ENCODE results near the gene SF3A2.

SF3A2 gene

DNA sequence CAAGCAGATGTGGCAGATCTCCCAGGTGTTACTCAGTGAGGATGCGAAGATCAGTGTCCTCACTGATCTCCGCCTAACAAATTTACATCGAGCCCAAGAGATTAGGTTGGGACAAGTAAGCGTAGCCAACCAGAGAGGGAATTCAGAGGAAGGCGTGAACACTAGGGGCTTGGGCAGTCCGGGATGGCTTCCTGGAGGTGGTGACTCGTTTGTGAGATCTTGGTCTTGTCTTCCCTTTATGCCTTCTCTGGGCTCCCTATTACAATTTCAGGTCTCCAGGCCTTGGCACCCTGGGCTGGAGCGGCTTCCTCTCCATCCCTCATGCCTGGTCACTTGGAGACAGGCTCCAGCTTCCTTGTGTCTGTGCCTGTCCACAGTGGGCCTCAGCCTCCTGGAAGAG lies 6.2 kb downstream of the SF3A2 start:
- DNase-seq, result no peak

DNA sequence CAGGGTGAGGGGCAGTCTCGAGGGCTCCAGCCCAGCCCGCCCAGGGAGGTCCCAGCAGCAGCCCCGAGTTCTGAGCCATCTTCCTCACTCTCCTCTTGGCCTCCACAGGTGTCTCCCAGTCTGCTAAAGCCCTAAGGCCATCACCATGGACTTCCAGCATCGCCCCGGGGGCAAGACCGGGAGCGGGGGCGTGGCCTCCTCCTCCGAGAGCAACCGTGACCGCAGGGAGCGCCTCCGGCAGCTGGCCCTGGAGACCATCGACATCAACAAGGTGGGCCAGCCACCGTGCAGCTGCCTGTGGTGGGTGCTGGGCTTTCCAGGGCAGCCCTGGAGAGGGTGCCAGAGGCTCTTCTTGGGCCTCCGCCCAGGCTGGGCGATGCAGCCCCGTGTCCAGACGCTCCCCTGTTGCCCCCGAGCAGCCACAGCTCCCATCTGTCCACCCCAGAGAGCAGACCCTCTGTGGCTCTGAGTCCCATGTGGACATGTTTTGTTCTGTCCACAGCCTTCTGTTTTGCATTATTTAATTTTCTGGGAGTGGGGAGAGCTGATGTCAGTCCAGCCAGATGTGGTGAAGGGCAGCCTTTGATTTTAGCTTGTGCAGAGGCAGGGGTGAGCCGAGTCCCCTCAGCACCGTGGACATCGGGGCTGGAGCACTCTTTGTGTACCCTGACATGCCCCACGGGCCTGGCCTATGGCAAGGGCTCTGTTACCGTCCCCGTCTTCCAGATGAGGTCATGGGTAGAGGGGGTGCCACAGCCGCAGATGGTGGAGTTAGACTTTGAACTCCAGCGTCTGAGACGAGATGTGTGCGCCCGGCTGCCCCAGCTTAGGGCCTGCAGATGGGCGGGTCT lies 6.9 kb downstream of the SF3A2 start:
- DNase-seq, result no peak

DNA sequence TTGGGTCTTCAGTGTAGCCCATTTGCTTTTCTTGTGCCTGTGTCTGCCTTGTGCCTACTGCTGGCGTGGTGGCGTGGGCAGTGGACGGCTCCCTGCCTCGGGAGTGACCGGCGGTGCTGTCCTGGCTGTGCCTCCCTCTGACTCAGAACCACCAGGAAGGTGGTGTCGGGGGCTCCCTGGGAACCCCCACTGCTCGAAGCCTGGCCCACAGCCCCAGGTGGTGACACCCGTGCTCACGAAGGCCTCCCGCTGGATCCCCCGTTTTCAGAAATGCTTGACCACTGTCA lies 7.4 kb downstream of the SF3A2 start:
- DNase-seq, result no peak

DNA sequence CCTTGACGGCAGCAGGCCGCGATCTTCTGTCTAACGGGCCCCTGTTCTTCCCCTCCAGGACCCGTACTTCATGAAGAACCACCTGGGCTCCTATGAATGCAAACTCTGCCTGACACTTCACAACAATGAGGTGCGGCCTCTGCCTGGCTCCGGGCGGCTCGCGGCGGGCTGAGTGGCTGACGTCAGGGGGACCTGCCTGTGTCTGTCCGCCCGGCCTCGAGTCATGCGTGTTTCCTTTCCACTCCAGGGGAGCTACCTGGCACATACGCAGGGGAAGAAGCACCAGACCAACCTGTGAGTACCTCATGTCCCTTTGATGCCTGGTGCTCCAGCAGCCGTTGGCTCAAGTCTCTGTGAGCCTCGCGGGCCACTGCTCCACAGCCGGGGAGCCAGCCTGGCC lies 7.9 kb downstream of the SF3A2 start:
- no peak for DNase-seq

DNA sequence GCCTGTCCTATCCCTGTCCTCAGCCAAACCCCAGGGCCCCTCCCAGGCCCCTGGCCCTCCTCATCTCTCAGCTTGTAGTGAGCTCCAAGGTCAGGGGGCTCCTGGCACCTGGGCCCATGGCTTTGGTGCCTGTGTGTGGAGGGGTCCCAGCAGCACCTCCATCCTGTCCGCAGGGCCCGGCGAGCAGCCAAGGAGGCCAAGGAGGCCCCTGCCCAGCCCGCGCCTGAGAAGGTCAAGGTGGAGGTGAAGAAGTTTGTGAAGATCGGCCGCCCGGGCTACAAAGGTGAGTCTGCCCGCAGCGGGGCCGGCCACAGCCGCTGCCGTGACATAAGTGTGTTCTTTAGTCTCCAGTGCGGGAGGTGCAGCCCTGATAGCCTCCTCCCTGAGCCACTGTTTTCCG lies 8.6 kb downstream of the SF3A2 start:
- no peak for DNase-seq

DNA sequence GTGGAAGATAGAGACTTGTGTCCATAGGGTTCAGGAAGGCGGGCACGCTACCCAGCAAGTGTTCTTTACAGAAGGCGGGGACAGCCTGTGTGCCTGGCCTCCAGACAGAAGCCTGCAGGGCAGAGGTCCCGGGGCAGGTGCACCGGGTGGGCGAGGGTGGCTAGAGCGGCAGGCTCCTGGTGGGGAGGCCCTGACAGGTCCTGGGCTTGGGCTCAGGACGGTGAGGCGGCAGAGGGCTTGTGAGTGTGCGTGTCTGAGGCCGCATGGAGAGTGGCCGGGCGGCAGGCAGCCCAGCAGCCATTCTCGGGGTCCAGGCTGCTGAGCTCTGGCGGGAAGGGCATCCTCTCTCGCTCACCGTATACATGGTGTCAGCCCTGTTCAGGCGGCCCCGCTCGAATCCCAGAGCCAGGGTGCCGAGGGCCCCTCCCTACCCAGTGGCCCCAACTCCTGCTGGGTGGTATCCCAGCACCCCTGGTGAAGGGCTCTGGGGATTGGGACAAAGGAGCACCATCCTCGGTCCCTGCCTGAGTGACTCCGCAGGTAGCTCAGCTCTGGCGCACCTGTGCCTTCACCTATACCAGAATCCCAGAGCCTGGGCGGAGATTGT lies 9.5 kb downstream of the SF3A2 start:
- DNase-seq, result no peak

DNA sequence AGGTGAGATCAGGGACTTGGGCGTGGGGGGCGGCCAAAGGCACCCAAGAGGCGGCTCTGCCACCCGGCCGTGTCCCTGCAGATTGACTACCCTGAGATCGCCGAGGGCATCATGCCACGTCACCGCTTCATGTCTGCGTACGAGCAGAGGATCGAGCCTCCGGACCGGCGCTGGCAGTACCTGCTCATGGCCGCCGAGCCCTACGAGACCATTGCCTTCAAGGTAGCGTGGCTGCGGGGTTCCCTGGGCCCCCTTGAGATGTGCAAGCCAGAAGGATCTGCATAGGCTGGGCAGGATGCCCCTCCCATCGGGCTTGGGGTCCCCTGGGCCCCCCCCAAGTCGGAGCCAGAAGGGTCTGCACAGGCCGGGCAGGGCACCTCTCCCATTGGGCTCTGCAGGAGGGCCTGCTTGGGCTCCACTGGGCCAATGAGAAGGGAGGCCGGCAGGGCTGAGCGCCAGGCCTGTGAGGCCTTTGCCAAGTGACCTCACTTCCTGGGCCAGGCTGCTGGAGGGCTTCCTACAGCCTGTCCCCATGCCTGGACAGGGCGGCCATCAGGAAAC lies 10.3 kb downstream of the SF3A2 start:
- DNase-seq, result no peak

DNA sequence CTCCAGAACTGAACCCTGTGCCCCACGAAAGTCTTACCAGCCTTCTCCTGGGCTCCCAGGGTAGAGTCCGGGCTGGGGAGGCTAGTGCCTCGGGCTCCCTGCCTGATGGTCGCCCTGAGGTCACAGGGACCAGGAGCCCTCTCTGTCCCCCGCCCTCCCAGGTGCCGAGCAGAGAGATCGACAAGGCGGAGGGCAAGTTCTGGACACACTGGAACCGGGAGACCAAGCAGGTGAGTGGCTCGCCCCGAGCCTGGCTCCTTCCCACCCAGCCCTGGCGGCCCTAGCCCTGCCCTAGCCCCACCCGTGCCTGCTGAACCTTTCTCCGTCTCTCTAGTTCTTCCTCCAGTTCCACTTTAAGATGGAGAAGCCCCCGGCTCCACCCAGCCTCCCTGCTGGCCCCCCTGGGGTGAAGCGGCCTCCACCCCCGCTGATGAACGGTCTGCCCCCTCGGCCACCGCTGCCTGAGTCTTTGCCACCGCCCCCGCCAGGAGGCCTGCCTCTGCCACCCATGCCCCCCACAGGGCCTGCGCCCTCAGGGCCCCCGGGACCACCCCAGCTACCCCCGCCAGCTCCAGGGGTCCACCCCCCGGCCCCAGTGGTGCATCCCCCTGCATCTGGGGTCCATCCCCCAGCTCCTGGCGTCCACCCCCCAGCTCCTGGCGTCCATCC lies 10.9 kb downstream of the SF3A2 start:
- no peak for DNase-seq

DNA sequence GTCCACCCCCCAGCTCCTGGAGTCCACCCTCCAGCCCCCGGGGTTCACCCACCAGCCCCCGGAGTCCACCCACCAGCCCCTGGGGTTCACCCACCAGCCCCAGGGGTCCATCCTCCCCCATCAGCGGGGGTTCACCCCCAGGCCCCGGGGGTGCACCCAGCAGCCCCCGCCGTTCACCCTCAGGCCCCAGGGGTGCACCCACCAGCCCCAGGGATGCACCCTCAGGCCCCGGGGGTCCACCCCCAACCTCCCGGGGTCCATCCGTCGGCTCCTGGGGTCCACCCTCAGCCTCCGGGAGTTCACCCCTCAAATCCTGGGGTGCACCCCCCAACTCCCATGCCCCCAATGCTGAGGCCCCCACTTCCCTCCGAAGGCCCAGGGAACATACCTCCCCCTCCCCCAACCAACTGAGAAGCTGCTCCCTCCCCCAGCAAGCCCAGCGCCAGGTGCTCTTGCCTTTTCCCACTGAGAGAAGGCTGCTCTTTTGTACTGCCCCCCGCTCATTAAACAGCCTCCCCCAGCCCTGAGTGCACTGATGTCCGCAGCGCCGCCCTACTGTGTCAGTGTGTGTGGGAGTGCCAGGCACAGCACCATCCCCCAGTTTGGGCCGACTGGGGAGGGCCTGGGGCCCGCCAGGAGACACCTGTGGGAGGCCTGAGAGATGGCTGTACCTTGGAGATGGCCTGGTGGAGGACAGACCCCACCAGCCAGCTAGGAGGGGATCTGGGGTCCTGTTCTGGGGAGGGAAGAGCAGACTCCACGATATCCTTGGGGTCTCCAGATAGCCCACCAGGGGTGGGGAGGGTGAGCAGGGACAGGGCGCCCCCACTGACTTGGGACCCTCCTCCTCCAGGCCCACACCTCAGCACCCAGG lies 11.7 kb downstream of the SF3A2 start:
- DNase-seq, result no peak

DNA sequence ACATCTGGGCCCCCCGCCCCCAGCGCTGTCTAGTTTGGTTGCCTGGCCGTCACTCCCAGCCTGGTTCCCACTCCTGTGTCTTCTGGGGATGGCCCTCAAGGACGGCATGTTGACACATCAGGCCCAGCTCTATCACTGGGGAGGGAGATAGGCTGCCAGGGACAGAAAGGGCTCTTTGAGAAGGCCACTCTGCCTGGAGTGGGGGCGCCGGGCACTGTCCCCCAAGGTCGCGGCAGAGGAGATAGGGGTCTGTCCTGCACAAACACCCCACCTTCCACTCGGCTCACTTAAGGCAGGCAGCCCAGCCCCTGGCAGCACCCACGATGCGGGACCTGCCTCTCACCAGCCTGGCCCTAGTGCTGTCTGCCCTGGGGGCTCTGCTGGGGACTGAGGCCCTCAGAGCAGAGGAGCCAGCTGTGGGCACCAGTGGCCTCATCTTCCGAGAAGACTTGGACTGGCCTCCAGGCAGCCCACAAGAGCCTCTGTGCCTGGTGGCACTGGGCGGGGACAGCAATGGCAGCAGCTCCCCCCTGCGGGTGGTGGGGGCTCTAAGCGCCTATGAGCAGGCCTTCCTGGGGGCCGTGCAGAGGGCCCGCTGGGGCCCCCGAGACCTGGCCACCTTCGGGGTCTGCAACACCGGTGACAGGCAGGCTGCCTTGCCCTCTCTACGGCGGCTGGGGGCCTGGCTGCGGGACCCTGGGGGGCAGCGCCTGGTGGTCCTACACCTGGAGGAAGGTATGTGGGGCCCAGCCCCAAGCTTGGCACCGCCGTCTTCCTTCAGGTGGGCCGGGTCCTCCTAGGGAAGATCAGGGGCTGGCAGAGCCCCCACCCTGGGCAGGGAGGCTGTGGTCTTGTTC lies 12.6 kb downstream of the SF3A2 start, which contains the start of gene AMH:
TSS of gene AMH (plus strand) at position 314 of the 857 bp plus-strand sequence. CDS start at position 324, 10 bp downstream.
- no peak for DNase-seq

DNA sequence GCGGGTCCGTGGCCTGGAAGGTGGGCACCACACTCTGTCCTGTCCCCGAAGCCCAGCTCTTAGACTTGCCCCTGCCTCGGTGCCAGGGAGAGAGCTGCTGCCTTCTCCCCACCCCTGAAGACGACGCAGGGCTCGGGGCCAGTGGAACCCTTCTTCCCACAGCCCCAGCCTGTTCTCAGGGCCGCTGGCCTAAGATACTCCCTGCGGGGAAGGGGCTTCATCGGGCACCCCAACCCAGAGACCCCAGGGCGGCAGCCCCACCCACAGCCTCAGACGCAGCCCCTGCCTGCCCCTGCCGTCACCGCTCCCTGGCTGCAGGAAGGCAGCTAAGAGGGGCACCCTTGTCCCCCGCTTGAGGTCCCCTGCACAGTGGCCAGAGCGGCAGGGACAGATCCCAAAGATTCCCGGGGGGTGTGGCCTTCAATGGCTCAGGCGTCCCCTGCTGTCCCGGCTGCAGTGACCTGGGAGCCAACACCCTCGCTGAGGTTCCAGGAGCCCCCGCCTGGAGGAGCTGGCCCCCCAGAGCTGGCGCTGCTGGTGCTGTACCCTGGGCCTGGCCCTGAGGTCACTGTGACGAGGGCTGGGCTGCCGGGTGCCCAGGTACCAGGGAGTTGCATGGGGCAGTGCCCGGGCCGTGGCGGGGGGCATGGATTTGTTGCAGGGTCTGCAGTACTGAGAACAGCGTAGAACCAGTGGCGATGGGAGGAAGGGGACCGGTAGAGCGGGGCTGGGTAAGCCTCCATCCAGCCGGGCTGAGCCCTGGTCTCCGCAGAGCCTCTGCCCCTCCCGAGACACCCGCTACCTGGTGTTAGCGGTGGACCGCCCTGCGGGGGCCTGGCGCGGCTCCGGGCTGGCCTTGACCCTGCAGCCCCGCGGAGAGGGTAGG lies 13.5 kb downstream of the SF3A2 start:
- DNase-seq, result no peak

DNA sequence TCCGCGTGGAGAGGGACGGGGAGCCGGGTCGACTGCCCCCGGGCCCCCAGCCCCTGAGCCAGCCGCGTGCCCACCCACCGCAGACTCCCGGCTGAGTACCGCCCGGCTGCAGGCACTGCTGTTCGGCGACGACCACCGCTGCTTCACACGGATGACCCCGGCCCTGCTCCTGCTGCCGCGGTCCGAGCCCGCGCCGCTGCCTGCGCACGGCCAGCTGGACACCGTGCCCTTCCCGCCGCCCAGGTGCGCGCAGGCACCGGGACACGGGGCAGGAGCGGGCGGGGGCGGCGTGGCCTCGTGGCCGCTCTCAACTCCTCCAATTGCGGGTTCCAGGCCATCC lies 14.1 kb downstream of the SF3A2 start:
- DNase-seq, result no peak

DNA sequence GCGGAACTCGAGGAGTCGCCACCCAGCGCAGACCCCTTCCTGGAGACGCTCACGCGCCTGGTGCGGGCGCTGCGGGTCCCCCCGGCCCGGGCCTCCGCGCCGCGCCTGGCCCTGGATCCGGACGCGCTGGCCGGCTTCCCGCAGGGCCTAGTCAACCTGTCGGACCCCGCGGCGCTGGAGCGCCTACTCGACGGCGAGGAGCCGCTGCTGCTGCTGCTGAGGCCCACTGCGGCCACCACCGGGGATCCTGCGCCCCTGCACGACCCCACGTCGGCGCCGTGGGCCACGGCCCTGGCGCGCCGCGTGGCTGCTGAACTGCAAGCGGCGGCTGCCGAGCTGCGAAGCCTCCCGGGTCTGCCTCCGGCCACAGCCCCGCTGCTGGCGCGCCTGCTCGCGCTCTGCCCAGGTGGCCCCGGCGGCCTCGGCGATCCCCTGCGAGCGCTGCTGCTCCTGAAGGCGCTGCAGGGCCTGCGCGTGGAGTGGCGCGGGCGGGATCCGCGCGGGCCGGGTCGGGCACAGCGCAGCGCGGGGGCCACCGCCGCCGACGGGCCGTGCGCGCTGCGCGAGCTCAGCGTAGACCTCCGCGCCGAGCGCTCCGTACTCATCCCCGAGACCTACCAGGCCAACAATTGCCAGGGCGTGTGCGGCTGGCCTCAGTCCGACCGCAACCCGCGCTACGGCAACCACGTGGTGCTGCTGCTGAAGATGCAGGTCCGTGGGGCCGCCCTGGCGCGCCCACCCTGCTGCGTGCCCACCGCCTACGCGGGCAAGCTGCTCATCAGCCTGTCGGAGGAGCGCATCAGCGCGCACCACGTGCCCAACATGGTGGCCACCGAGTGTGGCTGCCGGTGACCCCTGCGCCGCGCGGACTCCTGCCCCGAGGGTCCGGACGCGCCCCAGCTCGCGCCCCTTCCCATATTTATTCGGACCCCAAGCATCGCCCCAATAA lies 14.8 kb downstream of the SF3A2 start:
- DNase-seq, result no peak

DNA sequence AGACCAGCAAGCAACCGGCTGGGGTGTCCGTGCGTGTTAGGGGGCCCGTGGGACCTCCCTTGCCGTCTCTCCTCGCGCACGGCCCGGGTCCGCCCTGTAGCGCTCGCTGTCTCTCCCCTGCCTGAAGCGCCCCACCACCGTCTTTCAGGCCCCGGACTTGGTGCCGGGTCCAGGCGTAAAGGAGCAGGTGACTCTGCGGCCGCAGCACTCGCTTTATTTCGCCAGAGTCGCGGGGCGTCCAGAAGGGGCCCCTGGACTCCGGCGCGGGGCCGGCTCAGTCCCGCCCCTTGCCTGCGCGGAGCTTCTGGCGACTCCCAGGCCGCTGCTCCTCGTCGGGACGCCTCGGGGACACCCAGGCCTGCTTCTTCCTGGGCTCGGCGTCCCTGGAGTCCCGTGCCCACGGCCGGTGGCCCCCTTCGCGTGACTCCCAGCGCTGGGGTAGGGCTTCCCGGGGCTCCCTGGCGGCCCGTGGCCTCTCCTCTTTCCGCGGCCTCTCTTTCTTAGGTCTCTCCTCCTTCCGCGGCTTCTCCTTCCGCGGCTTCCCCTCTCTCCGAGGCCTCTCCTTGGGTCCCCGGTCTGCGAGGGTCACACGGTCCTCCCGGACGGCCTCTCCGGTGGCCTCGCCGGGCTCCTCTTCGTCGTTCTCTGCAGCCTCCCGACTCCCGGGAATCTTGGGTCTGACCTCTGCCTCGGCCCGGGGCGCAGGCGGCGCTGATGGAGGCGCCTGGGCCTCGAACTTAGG lies 15.6 kb downstream of the SF3A2 start:
- DNase-seq, result no peak

DNA sequence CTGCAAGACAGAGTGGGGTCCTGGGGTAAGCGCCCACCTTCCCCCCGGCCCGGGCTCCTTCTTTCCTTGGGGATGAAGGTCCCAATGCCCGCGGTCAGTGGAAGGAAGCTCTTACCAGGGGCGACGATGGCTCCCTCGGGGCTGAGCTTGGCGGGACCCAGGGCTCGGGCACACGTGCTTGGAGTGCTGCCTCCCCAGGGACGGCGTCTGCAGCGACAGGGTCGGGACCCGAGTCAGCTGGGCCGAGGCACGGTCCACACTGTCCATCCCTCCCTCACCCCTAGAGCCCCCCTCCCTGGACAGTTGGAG lies 16.1 kb downstream of the SF3A2 start:
- DNase-seq, result no peak

DNA sequence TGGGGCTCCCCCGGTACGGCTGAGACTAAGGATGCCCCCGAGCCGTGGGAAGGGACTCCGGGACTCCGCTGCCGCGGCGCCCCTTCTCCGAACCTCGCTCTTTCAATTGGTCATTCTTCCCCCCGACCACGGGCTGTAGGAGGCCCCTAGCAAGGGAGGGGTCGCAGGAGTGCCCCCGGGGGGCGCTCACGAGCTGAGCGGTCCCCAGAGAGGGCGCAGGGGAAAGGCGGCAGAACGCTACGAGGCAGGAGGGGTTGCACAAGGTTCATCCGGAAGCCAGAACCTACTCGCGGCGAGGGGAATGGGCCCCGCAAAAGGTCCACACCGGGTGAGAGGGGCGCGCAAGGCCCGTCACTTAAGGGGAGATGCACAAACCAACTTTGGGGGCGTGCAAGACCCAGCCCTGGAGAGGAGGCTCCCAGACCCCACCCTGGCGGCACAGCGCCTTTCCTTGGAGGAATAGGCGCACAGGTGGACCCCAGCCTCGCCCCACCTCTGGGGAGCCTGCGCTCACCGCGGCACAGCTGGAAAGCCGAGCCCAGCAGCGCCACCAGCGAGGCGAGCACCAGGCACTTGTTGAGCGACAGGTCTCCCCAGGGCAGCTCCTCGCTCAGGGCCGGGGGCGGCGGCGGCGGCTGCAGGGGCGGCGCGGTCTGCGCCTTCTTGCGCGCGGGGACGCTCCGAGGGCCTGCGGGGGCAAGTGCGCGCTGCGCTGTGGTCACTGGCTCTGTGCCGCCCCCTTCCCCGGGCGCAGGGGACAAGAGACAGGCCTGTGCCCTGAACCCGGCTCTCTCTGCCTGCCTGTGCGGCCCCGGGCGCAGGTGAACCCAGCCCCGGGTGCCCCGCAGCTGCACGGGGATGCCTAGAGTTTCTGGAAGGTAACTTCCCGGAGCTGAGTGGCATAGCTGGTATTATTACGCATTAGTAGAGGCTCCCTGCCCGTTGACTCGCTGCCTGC lies 16.8 kb downstream of the SF3A2 start:
- DNase-seq, result no peak

DNA sequence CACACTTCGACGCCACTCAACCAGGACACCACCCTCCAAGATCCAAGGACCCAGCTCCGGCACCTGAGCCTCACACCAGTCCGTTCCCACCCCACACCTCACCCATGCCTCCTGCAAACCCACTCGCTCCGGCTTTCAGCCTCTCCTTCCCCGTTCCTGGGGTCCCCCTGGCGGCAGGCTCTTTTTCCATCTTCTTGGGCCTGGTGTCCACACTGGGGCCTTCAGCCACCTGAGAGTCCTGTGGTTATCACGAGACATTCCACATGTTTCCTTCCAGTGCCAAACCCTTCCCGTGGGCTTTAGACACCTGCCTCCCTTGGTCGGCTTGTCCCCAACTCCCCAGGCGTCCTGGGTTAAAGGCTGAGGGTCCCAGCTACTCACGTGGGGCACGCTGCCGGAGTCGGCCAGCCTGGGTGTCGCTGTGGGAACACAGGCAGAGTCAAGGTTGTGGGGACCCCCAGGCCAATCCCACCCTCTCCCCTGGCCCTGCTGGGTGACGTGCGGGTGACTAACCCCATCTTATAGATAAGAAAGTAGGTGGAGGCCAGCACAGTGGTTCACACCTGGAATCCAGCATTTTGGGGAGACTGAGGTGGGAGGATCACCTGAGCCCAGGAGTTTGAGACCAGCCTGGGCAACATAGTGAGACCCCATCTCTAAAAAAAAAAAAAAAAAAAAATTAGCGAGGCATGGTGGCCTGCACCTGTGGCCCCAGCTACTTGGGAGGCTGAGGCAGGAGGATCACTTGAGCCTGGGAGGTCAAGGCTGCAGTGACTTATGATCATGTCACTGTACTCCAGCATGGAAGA lies 17.6 kb downstream of the SF3A2 start:
- no peak for DNase-seq
